Testis (tissue), 3 donors: ENCODE results near the gene MINK1. TPM values are rescaled to one million over a fixed set of nuclear protein-coding genes. Genes with fewer than 3 reads are reported as not detected.

ENCODE experiments used
- DNase-seq: peaks from one replicate; pipeline ENCODE4 v3.0.0-alpha.2; 2019
- H3K27ac ChIP-seq, 2 donors: fragments of 200-600 bp; sonication (generic); one replicate each; pipeline ENCODE4 v1.5.1; 2019
- H3K27me3 ChIP-seq: fragments of 200-600 bp; sonication (generic); one replicate; pipeline ENCODE4 v1.5.1; 2019
- H3K36me3 ChIP-seq: fragments of 200-600 bp; sonication (generic); one replicate; pipeline ENCODE4 v1.5.1; 2017; ENCODE audit warnings: low read depth; ENCODE audit errors: missing control alignments
- H3K4me1 ChIP-seq: fragments of 200-600 bp; sonication (generic); one replicate; pipeline ENCODE4 v1.5.1; 2019
- H3K4me3 ChIP-seq, 2 donors: fragments of 200-600 bp; sonication (generic); one replicate each; pipeline ENCODE4 v1.5.1; 2017 to 2019
- H3K9me3 ChIP-seq: fragments of 200-600 bp; sonication (generic); one replicate; pipeline ENCODE4 v1.5.1; 2017
- CTCF ChIP-seq, 3 experiments: fragments of 450-650 bp in 2 of 3; fragments of 200-600 bp in 1 of 3; sonication (generic) in 1 of 3; IDR thresholded peaks; one replicate each; pipeline ENCODE4 v1.5.1; 2016 to 2019; ENCODE audit warnings: antibody characterized with exemption in 3 of 3, mild to moderate bottlenecking in 2 of 3, moderate library complexity in 1 of 3
- POLR2A ChIP-seq: fragments of 450-650 bp; IDR thresholded peaks from one replicate; pipeline ENCODE4 v1.6.1; 2017; ENCODE audit warnings: antibody characterized with exemption, mild to moderate bottlenecking, moderate library complexity
- WGBS, 2 donors: methylation state at CpG; one replicate each; pipeline ENCODE4 v1.1.5; 2018; 5-methylcytosine and 5-hydroxymethylcytosine counted together
- intact Hi-C: fragments of 100-400 bp; cut with DNase I; formaldehyde crosslinking; loops from one replicate; pipeline ENCODE4 v1.15.1; 2023; ENCODE audit warnings: low total_unique reads
- polyA plus RNA-seq: library from polyadenylated mRNA; stranded (reverse); fragments of 350-450 nt; fragmentation: Illumina TruSeq; extraction: RNeasy Lipid Tissue Mini Kit (QIAGEN cat#74804); gene quantifications from one replicate; pipeline ENCODE4 v1.2.3, GENCODE V29; 2014; ENCODE audit warnings: low read depth, low replicate concordance; ENCODE audit not compliant: insufficient read depth
- total RNA-seq, 2 donors: library from RNA; depleted of rRNA; stranded (reverse); fragments of >200 nt; gene quantifications; one replicate each; pipeline ENCODE4 v1.2.3, GENCODE V29; 2016

MINK1 gene
- total and polyA plus RNA-seq, 3 donors from 2014 or later = 77.4 to 142 (median 135) TPM

GRCh38 chr17:4810696-4811290 lies 22.3 kb upstream of the MINK1 start:
- peaks cover 7% of the 10 kb centered on the region for H3K4me1 ChIP-seq
- WGBS, 2 donors = 76% methylated on average over 13 of the region's 13 CpGs
- intact Hi-C loops = no loop called here
- no peaks in the 10 kb centered on the region for H3K36me3 ChIP-seq
- no peaks in the 10 kb centered on the region for H3K27me3 ChIP-seq
- no peak overlapping the region for H3K4me3 ChIP-seq
- TF ChIP-seq POLR2A (no peak), CTCF (IDR thresholded peaks at IDR 0.05) (no peak)
- DNase-seq = no peak
- no peaks in the 10 kb centered on the region for H3K9me3 ChIP-seq
- no peak overlapping the region for H3K27ac ChIP-seq

GRCh38 chr17:4811471-4811870 lies 21.7 kb upstream of the MINK1 start:
- peaks cover 7% of the 10 kb centered on the region for H3K4me1 ChIP-seq
- intact Hi-C loops = no loop called here
- H3K4me3 ChIP-seq = no peak overlapping the region
- no peaks in the 10 kb centered on the region for H3K9me3 ChIP-seq
- H3K27ac ChIP-seq = no peak overlapping the region
- no peaks in the 10 kb centered on the region for H3K27me3 ChIP-seq
- WGBS, 2 donors = 92 to 94% methylated on average over 12 of the region's 12 CpGs
- no peak for DNase-seq
- H3K36me3 ChIP-seq = no peaks in the 10 kb centered on the region
- TF ChIP-seq CTCF (IDR thresholded peaks at IDR 0.05) (no peak), POLR2A (no peak)

GRCh38 chr17:4812690-4813089 lies 20.4 kb upstream of the MINK1 start:
- TF ChIP-seq CTCF (IDR thresholded peaks at IDR 0.05) = no peak
- TF ChIP-seq POLR2A = no peak
- H3K27ac ChIP-seq = no peak overlapping the region
- 83 to 86% methylated on average over 7 of the region's 7 CpGs for WGBS, 2 donors
- H3K36me3 ChIP-seq = no peaks in the 10 kb centered on the region
- H3K9me3 ChIP-seq = no peaks in the 10 kb centered on the region
- peaks cover 4% of the 10 kb centered on the region for H3K4me1 ChIP-seq
- DNase-seq = no peak
- no peaks in the 10 kb centered on the region for H3K27me3 ChIP-seq
- intact Hi-C loops = no loop called here
- no peak overlapping the region for H3K4me3 ChIP-seq

GRCh38 chr17:4815043-4815675 lies 18.0 kb upstream of the MINK1 start:
- WGBS, 2 donors = 87% methylated on average over 7 of the region's 7 CpGs
- no peak for DNase-seq
- no peaks in the 10 kb centered on the region for H3K9me3 ChIP-seq
- H3K4me1 ChIP-seq = no peaks in the 10 kb centered on the region
- no peaks in the 10 kb centered on the region for H3K36me3 ChIP-seq
- TF ChIP-seq POLR2A (no peak), CTCF (IDR thresholded peaks at IDR 0.05) (peak in 2 of 3 experiments; percentile 13 to 26)
- H3K27ac ChIP-seq = no peak overlapping the region
- intact Hi-C loops = no loop called here
- H3K27me3 ChIP-seq = no peaks in the 10 kb centered on the region
- no peak overlapping the region for H3K4me3 ChIP-seq

GRCh38 chr17:4816826-4817225 lies 16.3 kb upstream of the MINK1 start:
- Histone ChIP-seq H3K27ac (no peak overlapping the region), H3K4me3 (no peak overlapping the region), H3K36me3 (no peaks in the 10 kb centered on the region), H3K9me3 (no peaks in the 10 kb centered on the region), H3K27me3 (no peaks in the 10 kb centered on the region), H3K4me1 (no peaks in the 10 kb centered on the region)
- no peak for TF ChIP-seq CTCF (IDR thresholded peaks at IDR 0.05)
- TF ChIP-seq POLR2A = no peak
- no peak for DNase-seq
- intact Hi-C loops = no loop called here
- WGBS, 2 donors = 91 to 95% methylated on average over 11 to 13 of the region's 13 CpGs
